NCI-H82 (cell line): ENCODE measurements around the gene CLCN2.
A peak's percentile ranks its signal among the peaks of the same experiment; 100 is the strongest.

Experiments used
- DNase-seq: peaks from one replicate; lab custom pipeline; 2025; lab: John Stamatoyannopoulos, UW

Gene CLCN2

DNA sequence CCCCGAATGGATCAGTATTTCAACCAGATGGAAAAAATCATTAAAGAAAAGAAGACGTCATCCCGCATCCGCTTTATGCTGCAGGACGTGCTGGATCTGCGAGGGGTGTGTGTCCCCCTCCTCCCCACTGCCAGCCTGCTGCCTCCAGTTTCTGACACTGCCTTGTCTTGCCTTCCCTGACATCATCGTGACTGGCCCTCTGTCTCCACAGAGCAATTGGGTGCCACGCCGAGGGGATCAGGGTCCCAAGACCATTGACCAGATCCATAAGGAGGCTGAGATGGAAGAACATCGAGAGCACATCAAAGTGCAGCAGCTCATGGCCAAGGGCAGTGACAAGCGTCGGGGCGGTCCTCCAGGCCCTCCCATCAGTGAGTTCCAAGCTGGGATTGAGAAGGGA lies 36.1 kb downstream of the CLCN2 start:
- no peak for DNase-seq

DNA sequence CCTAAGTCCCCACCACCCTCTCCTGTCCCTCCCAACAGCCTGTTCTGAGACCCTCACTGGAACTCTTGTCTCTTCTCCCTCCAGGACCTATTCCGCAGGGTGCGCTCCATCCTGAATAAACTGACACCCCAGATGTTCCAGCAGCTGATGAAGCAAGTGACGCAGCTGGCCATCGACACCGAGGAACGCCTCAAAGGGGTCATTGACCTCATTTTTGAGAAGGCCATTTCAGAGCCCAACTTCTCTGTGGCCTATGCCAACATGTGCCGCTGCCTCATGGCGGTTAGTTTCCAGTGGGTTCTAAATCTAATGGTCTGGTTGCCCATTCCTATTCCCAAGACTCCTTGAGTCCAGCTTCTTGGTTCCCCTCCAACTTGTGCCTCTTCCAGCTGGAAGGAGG lies 37.7 kb downstream of the CLCN2 start:
- DNase-seq: no peak

DNA sequence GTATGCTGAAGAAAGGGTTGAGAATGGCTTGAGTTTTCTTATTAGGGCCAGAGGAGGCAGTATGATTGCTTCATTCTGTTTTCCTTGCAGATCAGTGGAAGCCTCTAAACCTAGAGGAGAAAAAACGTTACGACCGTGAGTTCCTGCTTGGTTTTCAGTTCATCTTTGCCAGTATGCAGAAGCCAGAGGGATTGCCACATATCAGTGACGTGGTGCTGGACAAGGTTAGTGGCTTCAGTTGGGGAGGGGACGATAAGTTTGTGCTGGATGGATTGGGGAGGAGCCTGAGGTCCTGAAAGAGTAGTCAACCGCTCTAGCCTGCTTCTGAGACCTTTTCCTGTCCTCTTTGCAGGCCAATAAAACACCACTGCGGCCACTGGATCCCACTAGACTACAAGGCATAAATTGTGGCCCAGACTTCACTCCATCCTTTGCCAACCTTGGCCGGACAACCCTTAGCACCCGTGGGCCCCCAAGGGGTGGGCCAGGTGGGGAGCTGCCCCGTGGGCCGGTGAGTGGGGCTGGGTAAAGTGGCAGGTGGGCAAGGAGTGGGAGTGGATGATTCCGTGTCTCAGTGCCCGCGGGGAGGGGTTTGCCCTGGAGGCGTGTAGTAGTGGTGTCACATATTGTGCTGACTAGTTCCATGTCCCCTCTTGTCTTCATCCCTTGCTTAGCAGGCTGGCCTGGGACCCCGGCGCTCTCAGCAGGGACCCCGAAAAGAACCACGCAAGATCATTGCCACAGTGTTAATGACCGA lies 38.5 kb downstream of the CLCN2 start:
- no peak for DNase-seq

DNA sequence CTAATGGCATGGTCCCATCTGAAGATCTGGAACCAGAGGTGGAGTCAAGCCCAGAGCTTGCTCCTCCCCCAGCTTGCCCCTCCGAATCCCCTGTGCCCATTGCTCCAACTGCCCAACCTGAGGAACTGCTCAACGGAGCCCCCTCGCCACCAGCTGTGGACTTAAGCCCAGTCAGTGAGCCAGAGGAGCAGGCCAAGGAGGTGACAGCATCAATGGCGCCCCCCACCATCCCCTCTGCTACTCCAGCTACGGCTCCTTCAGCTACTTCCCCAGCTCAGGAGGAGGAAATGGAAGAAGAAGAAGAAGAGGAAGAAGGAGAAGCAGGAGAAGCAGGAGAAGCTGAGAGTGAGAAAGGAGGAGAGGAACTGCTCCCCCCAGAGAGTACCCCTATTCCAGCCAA lies 39.7 kb downstream of the CLCN2 start:
- no peak for DNase-seq

DNA sequence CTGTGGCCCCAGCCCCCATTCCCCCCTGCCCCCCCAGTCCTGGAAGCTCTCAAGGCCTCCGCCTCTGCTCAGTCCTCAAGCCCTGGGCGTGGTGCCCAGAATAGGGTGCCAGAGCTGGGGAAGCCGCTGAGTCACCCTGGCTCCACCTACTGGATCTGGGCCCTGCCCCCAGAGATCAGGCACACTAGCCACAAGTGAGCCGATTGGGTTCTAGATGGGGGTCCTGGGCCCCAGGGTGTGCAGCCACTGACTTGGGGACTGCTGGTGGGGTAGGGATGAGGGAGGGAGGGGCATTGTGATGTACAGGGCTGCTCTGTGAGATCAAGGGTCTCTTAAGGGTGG lies 41.3 kb downstream of the CLCN2 start:
- no peak for DNase-seq

DNA sequence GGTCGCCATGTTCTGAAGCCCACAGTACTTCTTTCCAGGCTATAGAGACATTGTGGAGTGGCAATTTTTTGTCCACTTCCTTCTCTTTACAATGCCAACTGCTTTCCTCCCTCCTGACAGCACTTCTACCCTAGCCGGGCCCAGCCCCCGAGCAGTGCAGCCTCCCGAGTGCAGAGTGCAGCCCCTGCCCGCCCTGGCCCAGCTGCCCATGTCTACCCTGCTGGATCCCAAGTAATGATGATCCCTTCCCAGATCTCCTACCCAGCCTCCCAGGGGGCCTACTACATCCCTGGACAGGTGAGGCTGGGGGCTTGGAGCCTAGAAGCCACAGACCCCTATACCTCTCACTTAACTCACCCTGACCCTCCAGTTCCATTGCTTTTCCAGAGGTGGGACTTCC lies 44.2 kb downstream of the CLCN2 start:
- no peak for DNase-seq

DNA sequence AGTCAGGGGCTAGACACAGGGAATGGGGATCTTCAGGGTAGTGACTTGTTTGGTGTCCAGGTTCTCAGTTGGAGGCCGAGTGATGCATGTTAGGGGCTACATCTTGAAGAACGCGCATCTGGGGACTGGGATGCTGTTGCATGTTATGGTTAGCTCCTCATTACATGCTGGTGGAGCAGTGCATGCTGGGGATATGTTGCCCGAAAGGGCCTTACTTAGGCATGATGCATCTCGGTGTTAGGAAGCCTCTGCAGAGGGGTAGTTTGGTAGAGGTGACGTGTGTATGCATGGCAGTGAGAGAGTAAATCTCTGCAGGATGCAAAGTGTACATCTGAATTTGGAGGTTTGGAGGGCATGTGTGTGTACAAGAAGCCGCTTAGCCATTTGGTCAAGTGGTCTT lies 44.6 kb downstream of the CLCN2 start:
- no peak for DNase-seq

DNA sequence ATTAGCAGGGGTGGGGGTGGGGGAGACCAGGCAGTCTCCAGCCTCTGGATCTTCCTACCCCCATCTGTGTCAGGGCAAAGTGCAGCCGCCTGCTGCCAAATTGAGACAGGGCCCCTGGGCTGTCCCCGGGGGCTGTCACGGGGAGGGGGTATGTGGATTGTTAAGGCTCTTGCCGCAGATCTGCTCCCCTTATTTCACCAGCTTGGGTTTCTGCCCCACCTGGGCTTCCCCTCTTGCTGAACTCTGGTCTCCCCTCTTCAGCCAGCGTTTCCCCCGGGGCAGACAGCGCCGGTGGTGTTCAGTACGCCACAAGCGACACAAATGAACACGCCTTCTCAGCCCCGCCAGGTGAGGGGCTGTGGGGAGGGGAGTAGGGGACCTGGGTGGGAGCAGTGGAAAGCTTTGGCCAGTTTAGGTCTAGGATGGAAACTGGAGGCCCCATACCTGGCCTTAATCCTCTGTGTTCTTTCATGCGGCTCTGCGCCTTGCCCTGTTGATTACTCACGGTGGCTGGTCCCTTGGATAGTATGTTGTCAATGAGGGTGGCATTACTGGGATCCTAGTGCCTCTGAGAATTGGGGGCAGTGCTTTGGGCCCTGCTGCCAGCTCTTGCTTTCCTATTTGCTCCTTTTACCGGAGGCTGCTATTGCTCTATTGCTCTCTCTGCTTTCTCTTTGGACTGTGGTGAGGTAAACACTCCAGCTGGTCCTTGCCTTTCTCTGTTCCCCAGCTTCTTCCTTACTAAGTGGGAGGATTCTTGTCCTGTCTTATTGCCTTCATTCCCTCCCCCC lies 45.3 kb downstream of the CLCN2 start:
- DNase-seq: peak; percentile 35

DNA sequence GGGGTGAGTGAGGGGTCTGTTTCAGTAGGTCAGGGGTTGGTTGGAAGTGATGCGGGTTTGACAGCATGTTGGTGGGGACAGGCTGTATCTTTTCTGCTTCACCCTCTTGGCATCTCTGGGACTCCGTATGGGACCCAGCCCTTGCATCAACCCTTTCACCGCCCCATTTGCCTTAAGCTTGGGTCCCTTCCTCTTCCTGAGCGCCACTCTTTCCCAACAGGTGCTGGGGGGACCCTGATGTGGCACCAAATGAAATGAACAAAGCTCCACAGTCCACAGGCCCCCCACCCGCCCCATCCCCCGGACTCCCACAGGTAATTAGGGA lies 45.9 kb downstream of the CLCN2 start:
- peak; percentile 66 for DNase-seq

DNA sequence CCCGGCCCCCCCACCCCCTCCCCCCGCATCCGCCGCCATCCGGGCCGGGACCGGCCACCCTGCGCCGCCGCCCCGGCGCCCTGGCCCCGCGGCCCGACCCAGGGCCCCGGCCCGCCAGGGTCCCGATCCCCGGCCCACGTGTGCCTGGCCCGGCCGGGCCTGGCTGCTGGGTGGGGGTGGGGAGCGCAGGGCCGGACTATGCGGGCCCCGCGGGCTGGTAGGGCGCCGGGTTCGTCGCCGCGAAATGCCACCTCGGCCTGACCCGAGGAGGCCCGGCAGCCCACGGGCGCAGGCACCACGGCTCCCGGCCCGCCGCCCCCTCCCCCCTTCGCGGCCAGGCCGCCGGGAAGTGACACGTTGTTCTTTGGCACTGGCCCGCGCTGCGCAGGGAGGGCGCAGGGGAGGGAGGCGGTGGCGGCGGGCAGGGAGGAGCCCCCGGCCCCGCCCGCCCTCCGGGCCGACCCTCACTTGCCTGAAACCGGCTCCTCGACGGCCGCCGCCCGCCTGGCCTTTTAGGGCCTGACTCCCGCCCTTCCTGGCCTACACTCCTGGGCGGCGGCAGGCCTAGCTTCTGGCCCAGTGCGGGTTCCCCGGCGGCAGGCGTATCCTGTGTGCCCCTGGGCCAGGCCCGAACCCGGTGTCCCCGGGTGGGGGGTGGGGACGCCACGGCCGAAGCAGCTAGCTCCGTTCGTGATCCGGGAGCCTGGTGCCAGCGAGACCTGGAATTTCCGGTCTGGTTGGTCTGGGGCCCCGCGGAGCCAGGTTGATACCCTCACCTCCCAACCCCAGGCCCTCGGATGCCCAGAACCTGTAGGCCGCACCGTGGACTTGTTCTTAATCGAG lies 46.5 kb downstream of the CLCN2 start:
- peak; percentile 71 for DNase-seq

GRCh38 chr3:184314363-184314699 lies 47.1 kb downstream of the CLCN2 start, which contains the start of gene EIF4G1:
Gene EIF4G1 (plus strand): TSS chr3:184314606. CDS start chr3:184315797, 1,191 bp downstream.
- DNase-seq: peak; percentile 98

GRCh38 chr3:184311633-184312032 lies 49.8 kb downstream of the CLCN2 start:
- no peak for DNase-seq

GRCh38 chr3:184308744-184309143 lies 52.7 kb downstream of the CLCN2 start:
- no peak for DNase-seq

- DNase-seq: no peak
Measured at GRCh38 chr3:184307915-184308314, 53.5 kb downstream of the CLCN2 start.

- DNase-seq: no peak
Measured at GRCh38 chr3:184306341-184306972, 54.9 kb downstream of the CLCN2 start.

DNA sequence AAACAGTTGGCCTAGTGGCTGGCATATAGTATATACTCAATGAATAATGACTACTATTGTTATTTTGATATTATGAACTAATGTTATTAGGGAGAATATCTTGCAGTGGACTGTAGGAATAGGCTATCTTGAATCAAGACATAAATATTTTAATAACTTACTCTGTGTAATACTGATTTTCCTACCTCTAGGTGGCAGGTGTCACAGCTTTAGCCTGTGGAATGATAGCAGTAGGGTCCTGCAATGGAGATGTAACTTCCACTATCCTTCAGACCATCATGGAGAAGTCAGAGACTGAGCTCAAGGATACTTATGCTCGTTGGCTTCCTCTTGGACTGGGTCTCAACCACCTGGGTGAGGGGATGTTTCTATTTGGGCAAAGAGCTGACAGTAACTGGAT lies 55.8 kb downstream of the CLCN2 start:
- DNase-seq: peak; percentile 26

GRCh38 chr3:184300378-184300720 lies 61.1 kb downstream of the CLCN2 start:
- no peak for DNase-seq

GRCh38 chr3:184299488-184300377 lies 61.7 kb downstream of the CLCN2 start:
- DNase-seq: peak; percentile 63

- peak; percentile 100 for DNase-seq
Measured at GRCh38 chr3:184298759-184299487, 62.5 kb downstream of the CLCN2 start, which contains the start of gene PSMD2. Gene PSMD2 (plus strand): TSS chr3:184299241. CDS start chr3:184299267, 26 bp downstream.

GRCh38 chr3:184296616-184297015 lies 64.8 kb downstream of the CLCN2 start:
- no peak for DNase-seq
